Measurements from ENCODE around the gene SACM1L. TPM values are rescaled to one million over a fixed set of nuclear protein-coding genes. Genes with fewer than 3 reads are reported as not detected.

SACM1L gene
- total RNA-seq, 1 experiment from 2014 or later, result 79.6 TPM

GRCh38 chr3:45787551-45787950, 98.4 kb downstream of the SACM1L start (continued):
- TF ChIP-seq ZNF281 (CRISPR knock-in tag; IDR thresholded peaks at IDR 0.05), result no peak
- no peak for TF ChIP-seq CDX4 (CRISPR knock-in tag; IDR thresholded peaks at IDR 0.05; ENCODE audit: borderline replicate concordance)

GRCh38 chr3:45789235-45789812, 100.1 kb downstream of the SACM1L start:
- H3K4me3 Mint-ChIP-seq, result no peak overlapping the region
- DNase-seq (ENCODE audit: low spot score) (no peak), ATAC-seq (no peak)
- peaks cover 36% of the 10 kb centered on the region for H3K9me3 Mint-ChIP-seq
- no peak for TF ChIP-seq NR3C1 (CRISPR knock-in tag; conservative IDR thresholded peaks at IDR 0.05; ENCODE audit: low read depth)
- no peak for TF ChIP-seq PRRX2 (CRISPR knock-in tag; IDR thresholded peaks at IDR 0.05)
- TF ChIP-seq FOXJ3 (CRISPR knock-in tag; IDR thresholded peaks at IDR 0.05; ENCODE audit: borderline replicate concordance), result no peak
- no peak for TF ChIP-seq NFYB (CRISPR knock-in tag; conservative IDR thresholded peaks at IDR 0.05; ENCODE audit: low read depth)
- TF ChIP-seq ZNF263 (CRISPR knock-in tag; IDR thresholded peaks at IDR 0.05; ENCODE audit: low read depth), result no peak
- no peak for TF ChIP-seq ZBTB43 (CRISPR knock-in tag; IDR thresholded peaks at IDR 0.05)
- TF ChIP-seq TP53 (CRISPR knock-in tag; IDR thresholded peaks at IDR 0.05), result no peak
- no peak for TF ChIP-seq ZNF281 (CRISPR knock-in tag; IDR thresholded peaks at IDR 0.05)
- TF ChIP-seq CREB1 (CRISPR knock-in tag; IDR thresholded peaks at IDR 0.05), result no peak
- TF ChIP-seq RELA (CRISPR knock-in tag; IDR thresholded peaks at IDR 0.05; ENCODE audit: borderline replicate concordance), result no peak
- no peak for TF ChIP-seq OVOL2 (CRISPR knock-in tag; IDR thresholded peaks at IDR 0.05; ENCODE audit: borderline replicate concordance)
- TF ChIP-seq ERG (CRISPR knock-in tag; IDR thresholded peaks at IDR 0.05), result no peak
- no peak for TF ChIP-seq E2F1 (CRISPR knock-in tag; IDR thresholded peaks at IDR 0.05)
- H3K36me3 Mint-ChIP-seq, result peaks cover 15% of the 10 kb centered on the region
- peaks cover 6% of the 10 kb centered on the region for H3K4me1 Mint-ChIP-seq
- H3K27me3 Mint-ChIP-seq (ENCODE audit: low read depth), result peaks cover 18% of the 10 kb centered on the region
- H3K27ac Mint-ChIP-seq, result no peak overlapping the region
- ChIA-PET POLR2A (no interaction called here), CTCF (interaction anchor here (0.7 kb wide), 1 partner anchor 13 kb away, joined by 3 read pairs; no protein-coding TSS in a partner anchor)
